GM19025 (cell line): Measurements from ENCODE around the gene HRCT1.
"Not testable (repeated sequence)": the region's sequence is repeated elsewhere in the genome, so short reads cannot be mapped to it uniquely, and the experiment has no call there.

ENCODE experiments used
- ATAC-seq: cut with Tn5 transposase; IDR thresholded peaks from one replicate; pipeline ENCODE4 v1.9.1; 2021; ENCODE audit warnings: mild to moderate bottlenecking, low read depth, moderate library complexity; ENCODE audit not compliant: unreplicated experiment

HRCT1 gene

DNA sequence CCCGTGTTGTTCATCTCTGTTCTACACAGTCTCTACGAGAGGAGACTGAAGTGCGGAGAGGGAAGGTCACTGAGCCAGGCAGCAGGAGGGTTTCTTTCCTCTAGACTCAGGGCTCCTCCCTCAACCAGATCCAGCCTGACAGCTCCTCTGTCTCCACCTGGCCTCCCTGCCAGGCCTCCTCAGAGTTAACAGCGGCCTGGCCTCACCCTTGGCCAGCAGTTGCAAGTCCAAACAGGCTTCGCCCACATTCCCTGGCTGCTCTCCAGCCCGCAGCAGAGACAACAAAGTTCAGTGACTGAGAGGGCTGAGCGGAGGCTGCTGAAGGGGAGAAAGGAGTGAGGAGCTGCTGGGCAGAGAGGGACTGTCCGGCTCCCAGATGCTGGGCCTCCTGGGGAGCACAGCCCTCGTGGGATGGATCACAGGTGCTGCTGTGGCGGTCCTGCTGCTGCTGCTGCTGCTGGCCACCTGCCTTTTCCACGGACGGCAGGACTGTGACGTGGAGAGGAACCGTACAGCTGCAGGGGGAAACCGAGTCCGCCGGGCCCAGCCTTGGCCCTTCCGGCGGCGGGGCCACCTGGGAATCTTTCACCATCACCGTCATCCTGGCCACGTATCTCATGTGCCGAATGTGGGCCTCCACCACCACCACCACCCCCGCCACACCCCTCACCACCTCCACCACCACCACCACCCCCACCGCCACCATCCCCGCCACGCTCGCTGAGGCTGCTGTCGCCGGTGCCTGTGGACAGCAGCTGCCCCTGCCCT is at the start of gene HRCT1:
Gene HRCT1, plus strand, starts transcription at position 291 of the 768 bp plus-strand sequence. Its CDS starts 86 bp downstream, at position 377.
- no peak for ATAC-seq

- ATAC-seq, result no peak
These were observed 49.8 kb upstream of the HRCT1 start for GRCh38 chr9:35856206-35856605.

GRCh38 chr9:35856882-35857281 is 49.1 kb upstream of the HRCT1 start:
- ATAC-seq, result no peak

DNA sequence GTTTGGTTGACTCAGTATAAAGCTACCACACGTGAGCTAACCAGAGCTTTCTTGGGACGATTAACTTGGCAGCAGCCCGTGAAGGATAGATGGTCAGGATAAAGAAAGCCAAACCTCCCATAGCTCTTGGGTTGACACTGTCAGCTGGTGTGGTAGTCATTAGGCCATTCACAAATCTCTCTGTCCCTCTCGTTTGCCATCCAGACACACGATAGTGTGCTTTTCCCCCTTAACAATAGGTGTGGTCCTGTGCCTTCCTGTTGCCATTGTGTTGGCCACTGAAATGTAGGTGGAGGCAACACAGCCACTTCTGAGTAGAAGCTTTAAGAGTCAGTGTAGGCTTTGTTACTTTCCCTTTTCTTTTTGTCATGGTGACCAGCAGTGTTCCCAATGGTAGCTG is 47.5 kb upstream of the HRCT1 start:
- ATAC-seq, result no peak

- no peak for ATAC-seq
These were observed 46.6 kb upstream of the HRCT1 start for GRCh38 chr9:35859310-35859989.

DNA sequence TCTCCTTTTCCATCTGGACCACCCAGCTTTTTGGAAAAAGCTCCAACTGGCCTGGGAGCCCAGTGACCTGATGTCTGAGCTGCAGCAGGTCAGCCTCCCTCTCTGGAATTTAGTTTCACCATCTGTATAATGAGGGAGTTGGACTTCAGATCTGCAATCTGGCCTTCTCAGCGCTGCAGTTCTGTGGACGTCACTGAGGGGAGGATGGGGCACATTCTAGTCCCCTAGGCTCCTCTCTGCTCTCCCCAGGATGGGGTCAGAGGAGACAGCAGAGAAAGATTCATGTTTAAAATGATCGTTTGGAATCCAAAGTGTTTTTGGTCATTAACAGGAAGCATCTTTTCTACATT is 46.0 kb upstream of the HRCT1 start:
- ATAC-seq, result no peak

- no peak for ATAC-seq
These were observed 44.7 kb upstream of the HRCT1 start for GRCh38 chr9:35861161-35861897.

- no peak for ATAC-seq
These were observed 43.7 kb upstream of the HRCT1 start for GRCh38 chr9:35862328-35862727.

- no peak for ATAC-seq
These were observed 42.4 kb upstream of the HRCT1 start for GRCh38 chr9:35863583-35863982.

- ATAC-seq, result no peak
These were observed 41.2 kb upstream of the HRCT1 start for GRCh38 chr9:35864695-35865255.

DNA sequence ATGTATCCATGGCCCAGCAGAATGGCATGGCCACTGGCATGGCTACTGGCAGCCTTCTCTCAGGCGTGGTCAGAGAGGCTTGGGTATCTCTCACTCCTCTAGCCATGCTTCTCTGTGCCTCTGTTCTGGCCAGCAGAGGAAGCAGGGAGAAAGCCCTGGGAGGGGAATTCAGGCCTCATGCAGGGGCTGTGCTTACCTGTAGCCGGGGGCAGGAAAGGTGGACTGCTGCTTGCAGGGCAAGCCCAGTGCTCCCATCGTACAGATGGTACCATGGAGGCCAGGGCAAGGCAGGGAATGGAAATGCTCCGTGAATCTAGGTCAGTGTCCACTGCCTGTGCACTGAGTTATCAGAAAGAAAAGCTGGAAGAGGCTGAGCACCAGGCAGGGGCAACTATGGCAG is 38.5 kb upstream of the HRCT1 start:
- no peak for ATAC-seq

DNA sequence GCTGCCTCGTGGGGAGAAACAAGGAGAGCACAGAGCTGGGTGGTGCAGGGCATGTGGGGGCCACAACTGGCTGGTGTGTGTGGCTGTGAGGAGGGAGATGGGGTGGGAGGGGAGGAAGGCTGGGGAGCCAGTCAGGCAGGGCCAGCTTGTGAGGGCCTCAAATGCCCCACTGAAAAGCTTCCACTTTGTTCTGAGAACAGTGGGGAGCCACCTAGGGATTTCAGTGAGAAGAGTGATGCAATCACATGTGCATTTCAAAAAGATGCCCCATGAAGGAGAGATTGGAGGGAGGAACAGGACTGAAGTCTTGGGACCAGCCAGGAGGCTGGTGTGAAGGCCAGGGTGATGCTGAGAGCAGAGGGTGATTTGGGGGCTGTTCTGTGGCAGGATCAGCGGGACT is 37.1 kb upstream of the HRCT1 start:
- no peak for ATAC-seq

DNA sequence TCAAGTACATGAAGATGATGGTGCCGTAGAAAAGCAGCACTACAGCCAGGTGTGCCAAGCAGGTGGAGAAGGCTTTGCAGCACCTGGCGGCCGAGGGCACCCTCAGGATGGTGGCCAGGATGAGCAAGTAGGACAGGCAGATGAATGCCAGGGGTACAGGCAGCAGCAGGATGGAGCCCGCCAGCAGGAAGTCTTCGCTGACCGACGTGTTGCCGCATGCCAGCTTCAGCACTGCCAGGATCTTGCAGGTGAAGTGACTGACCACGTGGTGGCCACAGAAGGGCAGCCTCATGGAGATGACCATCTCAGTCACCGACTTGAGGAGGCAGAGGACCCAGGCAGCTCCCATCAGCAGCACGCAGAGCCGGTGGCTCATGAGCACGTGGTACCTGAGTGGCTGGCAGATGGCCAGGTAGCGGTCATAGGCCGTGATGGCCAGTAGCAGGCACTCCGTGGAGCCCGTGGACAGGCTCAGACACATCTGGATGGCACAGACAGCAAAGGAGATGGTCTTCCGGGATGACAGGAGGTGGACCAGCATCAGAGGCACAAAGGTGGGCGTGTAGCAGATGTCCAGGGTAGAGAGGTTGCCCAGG is 36.3 kb upstream of the HRCT1 start:
- no peak for ATAC-seq

DNA sequence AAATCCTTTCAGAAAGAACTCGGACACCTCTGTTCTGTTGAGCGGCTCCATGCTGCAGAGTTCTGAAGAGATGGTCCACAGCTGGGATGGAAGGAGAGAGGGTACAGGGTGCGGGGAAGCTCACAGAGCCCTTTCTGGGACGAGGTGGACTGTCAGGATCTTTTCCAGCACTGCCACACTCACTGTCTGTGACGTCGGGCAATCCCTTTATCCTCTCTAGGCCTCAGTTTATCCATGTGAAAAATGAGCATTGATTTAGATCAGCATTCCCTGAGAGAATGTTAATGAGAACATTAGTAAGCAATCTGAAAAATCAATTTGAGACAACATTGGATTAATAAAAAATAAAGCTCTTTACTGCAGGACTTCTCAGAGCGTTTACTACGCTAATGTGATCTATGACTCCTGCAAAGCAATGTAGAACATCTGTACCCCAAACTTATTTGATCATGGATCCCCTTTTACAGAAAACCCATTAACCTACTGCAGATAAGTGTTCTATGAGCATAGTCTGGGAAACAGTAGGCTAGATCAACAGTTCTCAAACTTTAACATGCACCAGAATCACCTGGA is 35.6 kb upstream of the HRCT1 start, which contains the start of gene OR13J1:
Gene OR13J1, minus strand, starts transcription at position 51 of the 573 bp plus-strand sequence. Its CDS starts 0 bp downstream, at position 51.
- ATAC-seq, result no peak

GRCh38 chr9:35871545-35871944 is 34.5 kb upstream of the HRCT1 start:
- no peak for ATAC-seq

- no peak for ATAC-seq
These were observed 33.5 kb upstream of the HRCT1 start for GRCh38 chr9:35872505-35872904.

DNA sequence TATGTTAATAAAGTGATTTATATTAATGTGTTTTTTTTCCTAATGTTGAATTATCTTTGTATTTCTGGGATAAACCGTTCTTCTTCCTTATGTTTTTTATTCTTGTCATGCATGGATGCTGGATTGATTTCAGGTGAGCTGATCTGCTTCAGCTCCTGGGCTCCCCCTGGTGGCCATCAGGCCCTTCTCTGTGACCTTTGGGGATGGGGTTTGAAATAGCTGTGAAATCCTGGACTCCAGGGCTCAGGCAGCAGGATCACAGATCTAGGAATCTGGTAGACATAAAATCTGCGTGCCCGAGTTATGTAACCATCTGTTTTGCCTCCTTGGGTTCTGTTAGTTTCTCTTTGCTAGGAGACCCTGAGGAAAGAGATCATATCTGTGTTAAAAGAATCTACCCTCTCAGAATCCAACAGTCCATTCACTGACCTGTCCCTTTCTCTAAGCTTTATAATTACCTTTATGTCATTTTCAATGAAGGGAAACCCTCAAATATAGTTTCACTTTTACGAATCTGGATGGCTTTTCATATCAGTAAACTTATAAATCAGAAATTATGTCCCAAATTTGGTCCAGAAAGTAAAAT is 23.6 kb upstream of the HRCT1 start:
- ATAC-seq, result no peak

- ATAC-seq, result no peak
These were observed 23.0 kb upstream of the HRCT1 start for GRCh38 chr9:35882996-35883395.

DNA sequence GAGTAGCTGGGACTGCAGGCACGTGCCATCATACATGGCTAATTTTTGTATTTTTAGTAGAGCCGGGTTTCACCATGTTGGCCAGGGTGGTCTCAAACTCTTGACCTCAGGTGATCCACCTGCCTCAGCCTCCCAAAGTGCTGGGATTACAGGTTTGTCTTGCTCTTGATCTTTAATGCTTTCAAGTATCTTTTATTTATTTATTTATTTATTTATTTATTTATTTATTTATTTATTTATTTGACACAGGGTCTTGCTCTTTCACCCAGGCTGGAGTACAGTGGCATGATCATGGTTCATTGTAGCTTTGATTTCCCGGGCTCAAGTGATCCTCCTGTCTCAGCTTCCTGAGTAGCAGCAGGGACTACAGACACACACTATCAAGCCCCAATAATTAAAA is 21.1 kb upstream of the HRCT1 start:
- not testable (repeated sequence) for ATAC-seq

- no peak for ATAC-seq
These were observed 14.4 kb upstream of the HRCT1 start for GRCh38 chr9:35891646-35892045.
